ENCODE data around the gene OAF. TPM values are rescaled to one million over a fixed set of nuclear protein-coding genes. Genes with fewer than 3 reads are reported as not detected.

OAF gene
- total RNA-seq, 1 experiment from 2014 or later = 57.6 TPM

GRCh38 chr11:120183701-120184141 is 27.1 kb upstream of the OAF start:
- DNase-seq (ENCODE audit: low spot score) = no peak

DNA sequence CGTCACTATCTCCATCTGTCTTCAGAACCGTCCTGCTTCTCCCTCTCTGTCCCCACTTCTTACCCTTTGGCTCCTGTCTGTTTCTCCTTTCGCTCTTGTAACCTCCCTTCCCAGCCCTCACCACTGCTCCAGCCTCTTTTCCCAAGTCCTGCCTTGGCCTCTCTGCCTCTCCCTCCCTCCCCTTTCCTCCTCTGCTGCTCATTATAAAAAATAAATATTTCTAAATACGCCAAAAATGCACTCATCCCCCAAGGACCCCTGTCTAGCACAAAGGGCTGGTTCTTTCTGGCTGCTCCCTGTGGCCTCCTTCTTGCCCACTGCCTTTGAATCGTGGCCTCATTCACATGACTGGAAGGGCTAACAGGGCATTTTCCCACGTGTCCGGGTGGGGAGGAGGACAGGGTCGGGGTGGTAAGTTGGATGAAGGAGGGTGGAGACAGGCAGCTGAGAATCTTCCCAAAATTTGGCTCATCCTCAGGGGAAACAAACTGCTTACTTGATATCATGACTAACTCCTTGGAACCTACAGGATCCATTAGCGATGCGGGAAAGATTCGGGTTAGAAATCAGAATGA is 26.4 kb upstream of the OAF start:
- DNase-seq (ENCODE audit: low spot score) = no peak

- DNase-seq (ENCODE audit: low spot score) = no peak
Measured at GRCh38 chr11:120184946-120185705, 25.7 kb upstream of the OAF start.

GRCh38 chr11:120185706-120186455 is 25.0 kb upstream of the OAF start:
- DNase-seq (ENCODE audit: low spot score) = no peak

- no peak for DNase-seq (ENCODE audit: low spot score)
Measured at GRCh38 chr11:120186456-120186773, 24.4 kb upstream of the OAF start.

- no peak for DNase-seq (ENCODE audit: low spot score)
Measured at GRCh38 chr11:120186774-120187591, 23.8 kb upstream of the OAF start.

DNA sequence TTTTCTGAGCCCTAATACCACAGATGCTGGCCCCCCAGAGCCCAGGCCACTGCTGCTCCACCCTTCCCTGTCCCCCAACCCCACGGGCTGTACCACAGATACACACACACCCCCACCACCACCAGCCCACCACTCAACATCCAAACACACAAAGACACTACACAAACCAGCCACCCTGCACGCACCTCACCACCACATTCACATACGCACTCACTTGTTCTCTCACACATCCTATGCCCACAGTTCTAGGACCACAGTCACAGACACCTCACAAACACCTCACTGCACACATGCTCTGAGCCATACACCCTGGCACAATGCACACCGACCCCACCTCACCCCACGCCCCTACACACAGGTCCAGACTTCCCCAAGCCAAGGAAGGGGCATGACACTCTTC is 22.5 kb upstream of the OAF start:
- no peak for DNase-seq (ENCODE audit: low spot score)

DNA sequence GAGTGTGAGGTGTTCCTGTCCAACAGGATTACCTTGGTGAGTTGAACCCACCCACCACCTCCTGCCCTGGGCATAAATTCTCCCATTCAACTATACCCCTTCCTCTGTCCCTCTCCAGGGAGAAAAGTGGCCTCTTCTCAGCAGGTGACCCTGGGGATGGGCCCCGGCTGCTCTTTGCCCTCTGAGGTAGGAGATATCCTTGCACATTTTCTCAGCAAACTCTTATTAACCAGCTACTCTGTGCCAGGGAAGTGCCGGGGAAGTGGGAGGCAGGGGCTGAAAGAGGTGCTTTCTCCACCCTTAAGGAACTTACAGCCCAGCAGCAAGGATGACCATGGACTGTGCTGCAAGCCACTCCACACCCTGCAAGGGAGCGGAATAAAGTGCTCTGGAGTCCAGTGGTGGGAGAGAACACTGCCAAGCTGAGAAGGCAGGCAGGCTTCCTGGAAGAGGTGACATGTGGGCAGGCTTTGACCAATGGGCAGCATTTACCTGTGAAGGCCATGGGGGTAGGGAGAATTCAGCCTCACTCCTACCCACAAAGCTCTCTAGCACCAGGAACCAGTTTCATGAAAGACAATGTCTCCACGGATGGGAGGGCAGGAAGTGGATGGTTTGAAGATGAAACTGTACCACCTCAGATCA is 21.9 kb upstream of the OAF start:
- no peak for DNase-seq (ENCODE audit: low spot score)

- no peak for DNase-seq (ENCODE audit: low spot score)
Measured at GRCh38 chr11:120191058-120191457, 19.8 kb upstream of the OAF start.

- no peak for DNase-seq (ENCODE audit: low spot score)
Measured at GRCh38 chr11:120192831-120193625, 17.8 kb upstream of the OAF start.

GRCh38 chr11:120194166-120194565 is 16.7 kb upstream of the OAF start:
- DNase-seq (ENCODE audit: low spot score) = no peak

- no peak for DNase-seq (ENCODE audit: low spot score)
Measured at GRCh38 chr11:120195601-120196320, 15.1 kb upstream of the OAF start.

- DNase-seq (ENCODE audit: low spot score) = no peak
Measured at GRCh38 chr11:120196826-120197225, 14.0 kb upstream of the OAF start.

DNA sequence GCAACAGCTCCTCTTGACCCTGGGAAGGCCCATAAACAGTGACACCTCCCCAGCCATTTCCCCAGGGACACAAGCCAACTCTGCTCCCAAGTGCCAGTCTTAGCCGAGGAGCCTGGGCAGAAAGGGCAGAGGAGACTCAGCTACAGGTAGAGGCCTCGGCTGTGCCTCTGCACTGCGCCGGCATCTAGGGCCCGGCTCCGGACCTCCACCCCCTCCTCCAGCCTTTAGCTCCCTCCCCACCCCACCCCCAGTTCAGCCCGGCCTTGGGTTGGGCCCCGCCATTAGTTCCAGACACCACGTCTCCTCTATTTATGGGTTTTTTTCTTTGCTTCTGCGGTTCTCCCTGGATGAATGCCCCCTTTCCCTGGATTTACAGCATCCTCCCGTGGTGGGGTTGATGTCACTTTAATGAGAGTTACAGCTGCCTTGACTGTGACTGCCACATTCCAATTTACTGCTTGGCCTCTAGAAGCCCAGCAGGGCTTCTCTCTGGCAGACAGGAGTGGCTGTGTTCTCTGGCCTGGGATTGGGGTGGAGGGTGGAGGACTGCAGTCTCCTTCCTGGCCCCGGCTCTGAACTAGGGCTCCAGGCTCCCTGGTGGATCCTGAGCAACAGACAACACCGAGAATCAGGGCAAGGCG is 13.5 kb upstream of the OAF start:
- DNase-seq (ENCODE audit: low spot score) = peak; percentile 37

GRCh38 chr11:120197977-120198376 is 12.9 kb upstream of the OAF start:
- DNase-seq (ENCODE audit: low spot score) = no peak

GRCh38 chr11:120198403-120198786 is 12.4 kb upstream of the OAF start:
- DNase-seq (ENCODE audit: low spot score) = no peak

DNA sequence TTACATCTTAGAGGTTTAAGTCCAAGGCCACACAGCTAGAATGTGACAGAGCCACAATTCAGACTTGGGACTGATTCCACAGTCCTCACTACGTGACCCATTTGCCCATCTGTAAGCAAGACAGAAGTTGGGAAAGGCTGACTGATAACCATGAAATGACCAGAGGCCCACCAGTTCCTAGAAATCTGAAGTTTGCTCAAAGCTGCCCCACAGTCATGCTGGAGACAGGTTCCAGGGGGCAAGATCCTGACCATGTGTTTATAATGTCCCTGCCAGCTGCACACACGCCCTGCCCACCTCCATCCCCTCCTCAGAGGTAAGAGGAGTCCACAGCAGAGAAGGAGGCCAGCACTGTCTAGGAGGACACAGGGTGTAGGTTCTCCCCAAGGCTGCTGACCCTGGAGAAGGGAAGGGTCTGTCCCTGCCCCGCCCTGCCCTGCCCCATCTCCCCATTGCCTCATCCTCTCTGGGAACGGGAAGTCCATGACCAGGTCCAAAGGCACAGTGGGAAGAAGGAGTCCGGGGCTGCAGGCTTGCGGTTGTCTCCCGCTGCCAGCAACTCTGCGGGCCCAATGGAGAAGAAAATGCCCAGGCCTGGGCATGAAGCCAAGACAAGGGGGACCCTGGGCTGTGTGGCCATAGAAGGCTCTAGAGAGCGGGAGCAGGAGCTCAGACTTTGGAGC is 11.9 kb upstream of the OAF start:
- DNase-seq (ENCODE audit: low spot score) = no peak

DNA sequence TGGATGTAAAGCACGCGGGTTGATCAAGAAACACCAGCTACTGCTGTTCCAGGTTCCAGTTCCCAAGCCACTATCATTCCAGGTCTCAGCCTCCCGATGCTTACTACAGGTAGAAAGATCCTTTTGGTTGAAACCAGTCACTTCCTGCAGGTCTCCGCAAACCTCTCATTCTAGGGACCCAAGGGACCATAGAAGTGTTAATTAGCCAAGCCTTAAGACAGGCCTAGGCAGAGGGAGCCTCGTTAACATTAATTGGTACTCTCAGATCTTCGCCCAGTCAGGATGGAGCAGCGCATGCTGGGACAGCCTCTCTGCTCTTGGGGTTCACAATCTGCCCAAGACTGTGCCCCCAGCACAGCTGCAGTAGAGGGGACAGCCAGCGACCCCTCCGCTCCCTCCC is 11.2 kb upstream of the OAF start:
- no peak for DNase-seq (ENCODE audit: low spot score)

DNA sequence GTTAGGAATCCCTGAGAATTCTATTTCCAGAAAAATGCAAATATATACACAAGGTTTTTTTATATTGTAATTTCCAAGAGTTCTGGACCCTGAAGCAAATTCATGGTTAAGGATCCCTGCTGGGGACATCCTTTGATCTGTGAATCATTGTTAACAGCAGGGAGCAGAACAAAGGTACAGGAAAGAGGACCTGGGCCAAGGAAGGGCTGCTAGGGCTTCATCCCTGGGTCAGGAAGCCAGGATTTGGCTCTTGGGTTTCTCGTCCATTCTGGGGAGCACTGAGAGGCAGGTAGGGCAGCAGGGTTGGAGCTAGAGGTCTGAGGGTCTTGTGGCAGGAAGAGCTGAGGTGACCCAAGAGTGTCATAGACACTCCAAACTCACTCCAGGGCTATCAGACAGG is 10.2 kb upstream of the OAF start:
- no peak for DNase-seq (ENCODE audit: low spot score)
